ENCODE measurements around the gene SOBP.

SOBP gene

DNA sequence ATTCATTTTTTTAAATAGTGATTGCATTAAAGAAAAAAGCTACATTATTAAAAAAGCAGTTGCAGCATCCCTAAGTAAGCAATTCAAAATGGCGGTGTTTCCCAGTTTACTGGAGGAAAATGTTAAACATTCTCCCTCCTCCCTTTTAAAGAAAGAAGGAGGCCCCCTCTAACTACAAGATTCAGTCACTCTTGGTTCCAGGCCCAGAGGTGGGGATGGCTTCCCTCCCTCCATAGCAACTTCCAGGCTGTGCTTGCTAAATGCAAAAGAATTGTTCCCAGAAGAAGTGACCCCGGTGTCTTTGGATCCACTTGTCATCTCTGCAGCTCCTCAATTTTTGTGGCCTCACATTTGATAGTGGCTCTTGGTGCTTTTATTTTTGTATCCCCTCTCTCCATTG, 165.9 kb downstream of the SOBP start:
- no peaks in the 10 kb centered on the region for H3K36me3 ChIP-seq (ENCODE audit: insufficient read depth, low read length)
- no peaks in the 10 kb centered on the region for H3K9me3 ChIP-seq (ENCODE audit: insufficient read depth, low read depth, low read length)
- no peak overlapping the region for H3K27ac ChIP-seq (ENCODE audit: low read depth, low read length)
- no peak overlapping the region for H3K9ac ChIP-seq (ENCODE audit: low read depth, low read length)
- no peak overlapping the region for H3K4me3 ChIP-seq (ENCODE audit: low read length)
- H3K27me3 ChIP-seq (ENCODE audit: insufficient read depth, low read length), result no peaks in the 10 kb centered on the region
- H3K4me1 ChIP-seq (ENCODE audit: insufficient read depth, low read length), result peaks cover 31% of the 10 kb centered on the region
- 81% methylated on average over 2 of the region's 2 CpGs for WGBS

DNA sequence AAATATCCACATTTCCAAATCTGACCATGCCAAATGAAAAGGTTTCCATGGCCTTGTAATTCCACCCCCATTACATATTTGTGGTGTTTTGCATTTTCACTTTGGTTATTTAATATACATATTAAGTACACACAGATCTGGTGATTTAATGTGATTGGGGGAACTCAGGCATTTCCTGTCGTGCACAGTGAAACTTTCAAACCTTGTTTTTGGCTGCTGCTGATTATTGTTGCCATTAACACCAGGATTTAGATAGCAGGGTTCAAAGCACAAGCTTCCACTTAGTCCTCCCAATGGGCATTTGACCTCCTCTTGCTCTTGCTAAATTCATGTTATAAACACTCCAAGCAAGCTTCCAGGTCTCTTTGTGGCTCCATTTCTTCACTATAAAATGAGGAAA, 166.5 kb downstream of the SOBP start:
- no peak overlapping the region for H3K9ac ChIP-seq (ENCODE audit: low read depth, low read length)
- H3K4me1 ChIP-seq (ENCODE audit: insufficient read depth, low read length), result peaks cover 31% of the 10 kb centered on the region
- 73% methylated on average over 1 of the region's 1 CpG for WGBS
- H3K27me3 ChIP-seq (ENCODE audit: insufficient read depth, low read length), result no peaks in the 10 kb centered on the region
- no peaks in the 10 kb centered on the region for H3K9me3 ChIP-seq (ENCODE audit: insufficient read depth, low read depth, low read length)
- no peaks in the 10 kb centered on the region for H3K36me3 ChIP-seq (ENCODE audit: insufficient read depth, low read length)
- H3K4me3 ChIP-seq (ENCODE audit: low read length), result no peak overlapping the region
- H3K27ac ChIP-seq (ENCODE audit: low read depth, low read length), result no peak overlapping the region

DNA sequence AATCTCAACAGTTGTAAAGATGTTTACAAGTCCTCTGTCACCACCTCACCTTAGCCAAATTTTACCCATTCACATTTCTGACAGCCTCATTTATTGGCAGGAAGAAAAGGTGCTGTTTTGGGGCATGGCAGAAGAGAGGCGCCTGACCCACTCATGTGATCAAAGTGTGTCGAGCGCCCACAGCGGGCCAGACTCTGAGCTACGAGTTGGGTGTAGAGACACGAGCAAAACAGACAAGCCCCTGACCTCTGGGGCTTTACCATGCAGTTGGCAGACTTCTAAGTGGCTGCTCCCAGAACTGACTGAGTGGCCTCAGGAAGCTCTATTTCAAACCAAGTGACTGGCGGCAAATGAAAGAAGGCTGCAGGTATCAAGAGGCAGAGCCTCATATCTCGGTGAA, 167.0 kb downstream of the SOBP start:
- WGBS, result 81% methylated on average over 8 of the region's 8 CpGs
- no peak overlapping the region for H3K9ac ChIP-seq (ENCODE audit: low read depth, low read length)
- H3K4me3 ChIP-seq (ENCODE audit: low read length), result no peak overlapping the region
- no peaks in the 10 kb centered on the region for H3K27me3 ChIP-seq (ENCODE audit: insufficient read depth, low read length)
- peaks cover 31% of the 10 kb centered on the region for H3K4me1 ChIP-seq (ENCODE audit: insufficient read depth, low read length)
- no peaks in the 10 kb centered on the region for H3K36me3 ChIP-seq (ENCODE audit: insufficient read depth, low read length)
- H3K27ac ChIP-seq (ENCODE audit: low read depth, low read length), result no peak overlapping the region
- no peaks in the 10 kb centered on the region for H3K9me3 ChIP-seq (ENCODE audit: insufficient read depth, low read depth, low read length)

DNA sequence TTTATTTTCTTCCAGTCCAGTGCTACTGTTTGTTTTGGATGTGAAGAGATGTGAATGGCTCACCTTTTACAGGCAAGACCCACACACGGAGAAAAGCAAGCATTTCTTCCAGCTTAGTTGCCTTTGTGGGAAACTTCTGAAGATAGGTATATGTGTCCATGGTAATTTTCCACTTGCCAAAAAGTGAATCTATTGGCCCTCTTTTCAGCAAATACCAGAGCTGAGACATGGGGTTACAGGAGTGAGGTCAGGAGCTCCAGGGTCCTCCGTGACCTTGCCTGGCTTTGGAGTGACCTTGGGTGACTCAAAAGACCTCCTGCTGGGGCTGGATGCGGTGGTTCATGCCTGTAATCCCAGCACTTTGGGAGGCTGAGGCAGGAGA, 167.4 kb downstream of the SOBP start:
- no peak overlapping the region for H3K27ac ChIP-seq (ENCODE audit: low read depth, low read length)
- H3K9ac ChIP-seq (ENCODE audit: low read depth, low read length), result no peak overlapping the region
- no peaks in the 10 kb centered on the region for H3K27me3 ChIP-seq (ENCODE audit: insufficient read depth, low read length)
- H3K36me3 ChIP-seq (ENCODE audit: insufficient read depth, low read length), result no peaks in the 10 kb centered on the region
- no peaks in the 10 kb centered on the region for H3K9me3 ChIP-seq (ENCODE audit: insufficient read depth, low read depth, low read length)
- no peak overlapping the region for H3K4me3 ChIP-seq (ENCODE audit: low read length)
- H3K4me1 ChIP-seq (ENCODE audit: insufficient read depth, low read length), result peaks cover 31% of the 10 kb centered on the region
- 88% methylated on average over 3 of the region's 3 CpGs for WGBS

DNA sequence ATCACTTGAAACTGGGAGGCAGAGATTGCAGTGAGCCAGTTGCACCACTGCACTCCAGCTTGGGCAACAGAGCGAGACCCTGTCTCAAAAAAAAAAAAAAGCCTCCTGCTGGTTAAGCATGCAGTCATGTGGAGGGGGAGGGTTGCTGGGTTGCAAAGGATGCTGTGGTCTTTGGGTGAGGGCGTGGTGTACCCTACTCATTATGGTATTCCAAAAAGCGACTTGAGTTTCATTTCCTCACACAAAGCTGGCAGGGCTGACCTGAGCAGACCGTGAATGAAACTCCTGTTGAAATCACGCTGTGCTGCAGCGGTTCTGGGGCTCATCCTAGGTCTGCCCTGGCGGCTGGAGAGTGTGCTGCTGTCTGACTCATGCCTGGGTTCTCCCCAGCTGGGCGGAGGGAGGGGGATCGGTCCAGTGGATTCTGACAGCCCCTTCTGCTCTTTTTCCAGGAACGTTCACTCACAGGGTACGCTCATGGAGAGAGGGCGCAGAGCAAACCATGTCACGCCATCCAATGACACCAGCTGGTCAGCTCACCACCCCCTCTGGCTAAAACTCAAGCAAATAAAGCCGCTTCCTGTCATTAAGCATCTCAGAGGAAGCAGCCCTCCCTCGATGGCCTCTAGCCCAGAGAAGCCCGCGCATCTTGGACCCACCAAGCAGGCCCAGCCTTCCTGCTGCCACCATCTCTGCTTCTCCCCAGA, 168.0 kb downstream of the SOBP start:
- Histone ChIP-seq H3K9ac (ENCODE audit: low read depth, low read length) (no peak overlapping the region), H3K36me3 (ENCODE audit: insufficient read depth, low read length) (no peaks in the 10 kb centered on the region), H3K4me3 (ENCODE audit: low read length) (no peak overlapping the region), H3K4me1 (ENCODE audit: insufficient read depth, low read length) (peaks cover 31% of the 10 kb centered on the region), H3K9me3 (ENCODE audit: insufficient read depth, low read depth, low read length) (no peaks in the 10 kb centered on the region), H3K27me3 (ENCODE audit: insufficient read depth, low read length) (no peaks in the 10 kb centered on the region), H3K27ac (ENCODE audit: low read depth, low read length) (no peak overlapping the region)
- WGBS, result 76% methylated on average over 17 of the region's 17 CpGs

DNA sequence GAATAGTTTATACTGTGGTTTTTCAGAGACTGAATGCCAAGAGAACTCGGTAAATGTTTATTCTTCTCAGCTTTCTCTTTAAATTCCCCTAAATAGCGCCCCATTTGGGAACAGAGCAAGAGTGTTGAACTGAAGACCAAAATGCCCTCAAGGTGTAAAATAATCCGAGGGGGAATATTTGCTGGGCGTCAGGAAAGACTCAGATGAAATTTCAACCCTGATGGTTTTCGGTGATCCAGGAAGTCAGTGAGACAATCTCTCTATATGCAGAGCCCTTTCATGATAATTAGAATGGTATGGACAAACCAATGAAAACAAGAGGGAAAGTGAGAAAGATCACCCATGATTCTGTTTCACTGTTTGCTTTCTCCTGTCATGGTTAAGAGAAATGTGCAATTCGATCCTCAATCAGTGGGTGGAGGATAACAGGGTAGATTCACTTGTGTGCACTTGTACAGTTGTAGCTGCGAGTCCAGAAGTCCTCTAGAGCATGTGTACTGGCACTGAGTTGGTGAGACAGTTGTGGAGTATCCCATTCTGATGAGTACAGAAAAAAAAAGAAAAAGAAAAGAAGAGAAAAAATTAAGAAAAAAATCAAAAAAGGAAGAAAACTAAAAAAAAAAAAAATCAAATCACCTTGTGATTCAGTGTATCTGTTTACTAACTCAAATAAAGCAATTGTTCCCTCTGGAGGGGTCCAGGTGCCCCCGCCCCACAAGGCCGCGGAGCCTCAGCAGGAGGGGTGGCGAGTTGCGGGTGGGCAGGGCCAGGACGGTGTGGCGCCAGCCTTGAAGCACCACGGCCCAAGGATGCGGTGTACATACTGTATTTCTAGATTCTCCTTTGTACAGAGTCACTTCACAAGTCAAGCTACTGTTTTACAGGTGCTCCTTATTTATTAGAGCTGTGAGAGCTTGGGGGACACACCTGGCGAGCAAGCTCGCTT, 169.3 kb downstream of the SOBP start:
- Histone ChIP-seq H3K9me3 (ENCODE audit: insufficient read depth, low read depth, low read length) (no peaks in the 10 kb centered on the region), H3K27ac (ENCODE audit: low read depth, low read length) (no peak overlapping the region), H3K36me3 (ENCODE audit: insufficient read depth, low read length) (no peaks in the 10 kb centered on the region), H3K4me3 (ENCODE audit: low read length) (no peak overlapping the region), H3K27me3 (ENCODE audit: insufficient read depth, low read length) (no peaks in the 10 kb centered on the region), H3K9ac (ENCODE audit: low read depth, low read length) (no peak overlapping the region), H3K4me1 (ENCODE audit: insufficient read depth, low read length) (peaks cover 31% of the 10 kb centered on the region)
- 94% methylated on average over 18 of the region's 18 CpGs for WGBS

DNA sequence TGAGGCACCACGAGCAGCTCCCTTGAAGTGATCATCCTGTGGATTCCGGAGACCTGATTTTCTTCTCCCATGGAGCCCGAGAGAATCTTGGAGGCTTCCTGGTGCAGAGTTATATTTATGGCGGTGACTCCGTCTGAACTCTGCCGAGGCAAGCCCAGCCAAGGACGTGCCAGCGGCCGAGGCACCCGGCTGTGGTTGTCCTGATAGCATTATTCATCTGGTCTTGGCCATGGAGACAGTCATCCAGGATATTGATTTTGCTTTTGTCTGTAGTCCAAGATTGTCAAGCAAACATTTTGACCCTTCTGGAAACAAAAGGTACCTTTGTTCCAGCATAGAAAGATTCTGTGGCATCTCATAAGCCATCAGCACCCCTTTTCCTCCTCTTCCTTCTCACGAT, 170.9 kb downstream of the SOBP start:
- no peak overlapping the region for H3K9ac ChIP-seq (ENCODE audit: low read depth, low read length)
- H3K27ac ChIP-seq (ENCODE audit: low read depth, low read length), result no peak overlapping the region
- H3K27me3 ChIP-seq (ENCODE audit: insufficient read depth, low read length), result no peaks in the 10 kb centered on the region
- H3K4me1 ChIP-seq (ENCODE audit: insufficient read depth, low read length), result peaks cover 26% of the 10 kb centered on the region
- H3K4me3 ChIP-seq (ENCODE audit: low read length), result no peak overlapping the region
- H3K36me3 ChIP-seq (ENCODE audit: insufficient read depth, low read length), result no peaks in the 10 kb centered on the region
- H3K9me3 ChIP-seq (ENCODE audit: insufficient read depth, low read depth, low read length), result no peaks in the 10 kb centered on the region
- 95% methylated on average over 11 of the region's 11 CpGs for WGBS

DNA sequence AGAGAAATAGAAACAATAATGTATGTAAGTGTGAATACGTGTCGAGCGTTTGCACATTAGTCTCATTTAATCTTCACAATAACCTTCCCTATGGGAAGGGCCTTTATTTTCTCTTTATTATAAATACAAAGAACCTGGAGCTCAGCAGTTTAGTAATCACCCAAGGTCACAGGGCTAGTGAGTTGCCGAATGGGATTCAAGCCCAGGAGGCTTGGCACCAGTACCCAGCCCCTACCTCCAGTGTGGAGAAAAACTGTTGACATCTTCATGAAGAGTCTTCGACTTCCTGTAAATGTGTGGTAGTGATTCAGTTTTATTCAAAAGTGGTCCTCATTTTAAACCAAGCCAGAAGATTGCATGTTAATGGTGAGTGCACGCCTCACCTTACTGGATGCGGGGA, 171.4 kb downstream of the SOBP start:
- WGBS, result 95% methylated on average over 4 of the region's 7 CpGs
- Histone ChIP-seq H3K36me3 (ENCODE audit: insufficient read depth, low read length) (no peaks in the 10 kb centered on the region), H3K27ac (ENCODE audit: low read depth, low read length) (no peak overlapping the region), H3K27me3 (ENCODE audit: insufficient read depth, low read length) (no peaks in the 10 kb centered on the region), H3K9me3 (ENCODE audit: insufficient read depth, low read depth, low read length) (no peaks in the 10 kb centered on the region), H3K4me1 (ENCODE audit: insufficient read depth, low read length) (peaks cover 31% of the 10 kb centered on the region), H3K9ac (ENCODE audit: low read depth, low read length) (no peak overlapping the region), H3K4me3 (ENCODE audit: low read length) (no peak overlapping the region)

DNA sequence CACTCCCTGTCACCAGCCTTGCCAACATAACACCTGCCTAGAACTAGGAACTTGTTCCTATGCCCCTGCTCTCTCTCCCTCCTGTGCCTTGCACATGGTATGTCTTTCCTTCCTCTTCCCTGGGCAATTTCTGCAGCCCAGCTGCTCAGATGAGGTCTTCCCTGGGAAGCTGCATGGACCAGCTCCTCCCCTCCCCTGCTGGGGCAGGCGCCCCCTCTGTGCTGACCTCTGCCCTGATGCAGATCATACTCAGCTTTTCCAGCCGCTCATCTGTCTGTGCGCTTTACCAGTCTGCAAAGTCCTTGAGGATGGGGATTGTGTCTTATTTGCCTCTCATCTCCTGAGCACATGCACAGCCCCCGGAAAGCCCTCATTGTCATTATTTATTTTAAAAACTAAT, 172.4 kb downstream of the SOBP start:
- Histone ChIP-seq H3K9me3 (ENCODE audit: insufficient read depth, low read depth, low read length) (no peaks in the 10 kb centered on the region), H3K9ac (ENCODE audit: low read depth, low read length) (no peak overlapping the region), H3K27me3 (ENCODE audit: insufficient read depth, low read length) (no peaks in the 10 kb centered on the region), H3K36me3 (ENCODE audit: insufficient read depth, low read length) (no peaks in the 10 kb centered on the region), H3K4me3 (ENCODE audit: low read length) (no peak overlapping the region), H3K27ac (ENCODE audit: low read depth, low read length) (no peak overlapping the region), H3K4me1 (ENCODE audit: insufficient read depth, low read length) (peaks cover 41% of the 10 kb centered on the region)
- WGBS, result 73% methylated on average over 4 of the region's 4 CpGs

DNA sequence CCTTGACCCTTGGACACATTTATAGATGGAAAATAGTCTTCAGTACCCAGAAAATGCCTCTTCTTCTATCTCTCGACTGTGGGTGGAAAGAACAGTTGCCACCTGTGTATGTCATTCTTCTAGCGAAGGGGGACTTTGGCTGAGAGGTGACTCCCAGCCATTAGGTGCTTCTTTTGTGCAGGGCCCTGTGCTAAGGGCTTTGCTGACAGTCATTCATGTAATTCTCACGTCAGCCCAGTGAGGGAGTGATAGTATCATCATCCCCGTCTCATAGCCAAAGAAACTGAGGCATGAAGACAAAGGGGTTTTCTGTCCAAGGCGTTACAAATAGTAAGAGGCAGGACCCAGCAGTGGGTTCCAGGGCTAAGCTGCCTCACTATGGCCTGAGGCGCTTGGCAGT, 173.4 kb downstream of the SOBP start:
- Histone ChIP-seq H3K27me3 (ENCODE audit: insufficient read depth, low read length) (no peaks in the 10 kb centered on the region), H3K9ac (ENCODE audit: low read depth, low read length) (no peak overlapping the region), H3K27ac (ENCODE audit: low read depth, low read length) (no peak overlapping the region), H3K4me1 (ENCODE audit: insufficient read depth, low read length) (peaks cover 34% of the 10 kb centered on the region), H3K9me3 (ENCODE audit: insufficient read depth, low read depth, low read length) (no peaks in the 10 kb centered on the region), H3K4me3 (ENCODE audit: low read length) (no peak overlapping the region), H3K36me3 (ENCODE audit: insufficient read depth, low read length) (no peaks in the 10 kb centered on the region)
- 86% methylated on average over 6 of the region's 6 CpGs for WGBS

DNA sequence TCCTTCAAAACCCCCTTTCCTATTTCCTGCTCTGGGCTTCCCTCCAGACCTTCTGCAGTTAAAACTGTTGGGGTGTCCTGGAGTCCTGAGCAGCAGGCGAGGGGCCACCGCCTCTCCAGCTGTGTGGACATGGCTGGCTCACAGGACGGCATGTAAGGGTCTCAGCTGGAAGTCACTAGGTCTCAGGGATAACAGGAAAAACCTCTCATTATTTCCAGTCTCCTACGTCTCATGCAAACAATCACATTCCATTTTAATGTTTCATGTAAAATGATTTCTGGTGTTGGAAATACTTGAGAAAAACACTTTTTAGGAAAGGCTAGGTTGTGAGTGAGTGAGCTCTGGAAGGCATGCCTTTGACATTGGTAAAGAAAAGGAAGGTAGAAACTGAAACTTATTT, 175.5 kb downstream of the SOBP start:
- H3K27me3 ChIP-seq (ENCODE audit: insufficient read depth, low read length), result no peaks in the 10 kb centered on the region
- no peak overlapping the region for H3K9ac ChIP-seq (ENCODE audit: low read depth, low read length)
- no peak overlapping the region for H3K27ac ChIP-seq (ENCODE audit: low read depth, low read length)
- peaks cover 21% of the 10 kb centered on the region for H3K4me1 ChIP-seq (ENCODE audit: insufficient read depth, low read length)
- 82% methylated on average over 3 of the region's 4 CpGs for WGBS
- H3K36me3 ChIP-seq (ENCODE audit: insufficient read depth, low read length), result no peaks in the 10 kb centered on the region
- no peak overlapping the region for H3K4me3 ChIP-seq (ENCODE audit: low read length)
- H3K9me3 ChIP-seq (ENCODE audit: insufficient read depth, low read depth, low read length), result no peaks in the 10 kb centered on the region
